ENCODE data around the gene PARD3B. TPM values are rescaled to one million over a fixed set of nuclear protein-coding genes. Genes with fewer than 3 reads are reported as not detected.

PARD3B gene
- total RNA-seq, 1 experiment from 2014 or later, result 6.4 TPM

DNA sequence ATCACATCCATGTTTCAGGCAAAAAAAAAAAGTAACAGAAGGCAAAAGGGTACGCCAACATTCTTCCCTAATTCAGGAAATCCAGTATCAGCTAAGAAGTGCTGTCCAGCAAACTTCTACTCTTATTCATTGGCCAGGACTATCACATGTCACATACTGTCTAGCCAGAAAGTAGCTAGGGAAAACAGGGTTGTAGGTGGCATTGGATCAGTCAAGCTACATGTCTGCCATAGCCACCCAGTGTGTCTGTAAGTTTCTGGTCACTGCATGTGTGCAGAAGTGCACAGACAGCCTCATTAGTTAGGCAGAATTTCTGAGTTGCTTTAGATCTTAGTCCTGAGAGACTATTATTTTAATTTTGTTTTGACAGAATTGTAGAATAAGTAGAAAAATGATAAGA lies 671.7 kb downstream of the PARD3B start:
- H3K9me3 Mint-ChIP-seq, result no peaks in the 10 kb centered on the region; a peak in 1 of 5 replicates
- Histone ChIP-seq H4K20me1 (ENCODE audit: control insufficient read depth, insufficient read depth, insufficient read length) (no peaks in the 10 kb centered on the region), H3K23me2 (ENCODE audit: insufficient read length, low read depth, low read length, poor library complexity, severe bottlenecking) (no peaks in the 10 kb centered on the region), H3K4me2 (ENCODE audit: insufficient read depth, insufficient read length, low read length) (no peak overlapping the region), H3K79me2 (ENCODE audit: insufficient read depth, low read length) (no peaks in the 10 kb centered on the region), H2BK120ac (ENCODE audit: low read depth, low read length, poor library complexity, severe bottlenecking) (no peak overlapping the region), H2AK5ac (ENCODE audit: insufficient read length, low read length) (no peak overlapping the region), H3K79me1 (ENCODE audit: insufficient read depth, low read depth, low read length, poor library complexity, severe bottlenecking) (no peaks in the 10 kb centered on the region), H3K14ac (ENCODE audit: insufficient read depth, low read length) (no peak overlapping the region), H4K5ac (ENCODE audit: insufficient read length, low read depth, low read length) (no peak overlapping the region), H3K27ac (ENCODE audit: insufficient read length, low read depth, low read length) (no peak overlapping the region), H3K23ac (ENCODE audit: insufficient read length, low read depth, low read length) (no peak overlapping the region), H2BK5ac (ENCODE audit: insufficient read length, low read length) (no peak overlapping the region), H4K8ac (replicated peaks; ENCODE audit: insufficient read length, low read depth, low read length) (no peak overlapping the region), H3K9ac (ENCODE audit: extremely low read depth, insufficient read length, low read length) (no peak overlapping the region), H3K18ac (ENCODE audit: insufficient read length, low read depth, low read length) (no peak overlapping the region), H3K56ac (ENCODE audit: insufficient read length, low read depth, low read length) (no peak overlapping the region), H2BK15ac (ENCODE audit: low read depth, low read length) (no peak overlapping the region), H3K27me3 (ENCODE audit: insufficient read depth, low read length) (no peaks in the 10 kb centered on the region), H2AFZ (ENCODE audit: low read length) (no peak overlapping the region), H3T11ph (ENCODE audit: low read length) (no peak overlapping the region), H3K4ac (ENCODE audit: low read depth, low read length) (no peak overlapping the region), H3K9me3 (ENCODE audit: control insufficient read depth, low read depth, low read length) (no peaks in the 10 kb centered on the region), H2BK12ac (ENCODE audit: insufficient read length, low read depth, low read length) (no peak overlapping the region), H3K4me1 (ENCODE audit: insufficient read depth, low read length) (peaks cover 2% of the 10 kb centered on the region; the same call in 1 of the 2 replicates), H4K91ac (ENCODE audit: insufficient read length, low read depth, low read length) (no peak overlapping the region), H2BK20ac (ENCODE audit: low read depth, low read length, poor library complexity, severe bottlenecking) (no peak overlapping the region)
- H3K4me1 Mint-ChIP-seq, result peaks cover 14 to 18% of the 10 kb centered on the region in 2 experiments
- TF ChIP-seq, protein P1, sequence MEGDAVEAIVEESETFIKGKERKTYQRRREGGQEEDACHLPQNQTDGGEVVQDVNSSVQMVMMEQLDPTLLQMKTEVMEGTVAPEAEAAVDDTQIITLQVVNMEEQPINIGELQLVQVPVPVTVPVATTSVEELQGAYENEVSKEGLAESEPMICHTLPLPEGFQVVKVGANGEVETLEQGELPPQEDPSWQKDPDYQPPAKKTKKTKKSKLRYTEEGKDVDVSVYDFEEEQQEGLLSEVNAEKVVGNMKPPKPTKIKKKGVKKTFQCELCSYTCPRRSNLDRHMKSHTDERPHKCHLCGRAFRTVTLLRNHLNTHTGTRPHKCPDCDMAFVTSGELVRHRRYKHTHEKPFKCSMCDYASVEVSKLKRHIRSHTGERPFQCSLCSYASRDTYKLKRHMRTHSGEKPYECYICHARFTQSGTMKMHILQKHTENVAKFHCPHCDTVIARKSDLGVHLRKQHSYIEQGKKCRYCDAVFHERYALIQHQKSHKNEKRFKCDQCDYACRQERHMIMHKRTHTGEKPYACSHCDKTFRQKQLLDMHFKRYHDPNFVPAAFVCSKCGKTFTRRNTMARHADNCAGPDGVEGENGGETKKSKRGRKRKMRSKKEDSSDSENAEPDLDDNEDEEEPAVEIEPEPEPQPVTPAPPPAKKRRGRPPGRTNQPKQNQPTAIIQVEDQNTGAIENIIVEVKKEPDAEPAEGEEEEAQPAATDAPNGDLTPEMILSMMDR (conservative IDR thresholded peaks at IDR 0.05), result no peak
- H3K27ac Mint-ChIP-seq, result no peak overlapping the region
- H3K27me3 Mint-ChIP-seq (ENCODE audit: low read depth), result no peaks in the 10 kb centered on the region
- no peak overlapping the region for H3K4me3 Mint-ChIP-seq
- DNase-seq, result no peak
- no CpG with 5 or more reads among the region's 1 CpG for WGBS (ENCODE audit: extremely low coverage, insufficient read length, low lambda C conversion rate)
- no peaks in the 10 kb centered on the region for H3K36me3 Mint-ChIP-seq (ENCODE audit: insufficient read depth in 1 of 3, low read depth in 3 of 3)

Data from H9 (cell line).